Sciatic nerve (tissue), 2 donors: ENCODE data around the gene KLK7. TPM values are rescaled to one million over a fixed set of nuclear protein-coding genes. Genes with fewer than 3 reads are reported as not detected.

Experiments used
- ATAC-seq: fragments of 200-7000 bp; cut with Tn5 transposase; one replicate; pipeline ENCODE4 v1.9.1; 2020; ENCODE audit warnings: mild to moderate bottlenecking, moderate library complexity
- DNase-seq: peaks from one replicate; pipeline ENCODE4 v3.0.0-alpha.2; 2020; ENCODE audit warnings: low spot score
- intact Hi-C: fragments of 100-400 bp; cut with DNase I; formaldehyde crosslinking; loops from one replicate; pipeline ENCODE4 v1.14.2; 2022
- total RNA-seq: library from RNA; stranded (reverse); fragmentation: NEBNext Ultra II Directional; extraction: Animal tissue kit (Norgen Biotek cat#: 25700); gene quantifications from one replicate; pipeline ENCODE4 v1.2.1, GENCODE V29; 2021
- donor health status: DM: no; HTN: no; CAD: no.
- donor health status: DM: no; HTN: no; CAD: no.

KLK7 gene
- total RNA-seq = 5.5 TPM

GRCh38 chr19:50983625-50984292 lies at the start of gene KLK7:
Gene KLK7 (minus strand): TSS chr19:50983917. CDS start chr19:50982399, 1,518 bp downstream.
- DNase-seq (peak; percentile 12), ATAC-seq (no peak)
- intact Hi-C loops = no loop called here

GRCh38 chr19:51031880-51032225 lies 48.1 kb upstream of the KLK7 start:
- DNase-seq = no peak
- intact Hi-C loops = no loop called here
- no peak for ATAC-seq

GRCh38 chr19:51031220-51031879 lies 47.6 kb upstream of the KLK7 start:
- DNase-seq (no peak), ATAC-seq (no peak)
- intact Hi-C loops = no loop called here

GRCh38 chr19:51030631-51031030 lies 46.9 kb upstream of the KLK7 start:
- DNase-seq = no peak
- ATAC-seq = no peak
- intact Hi-C loops = no loop called here

- ATAC-seq = no peak
- DNase-seq = no peak
Measured at GRCh38 chr19:51029718-51030117, 46.0 kb upstream of the KLK7 start.

GRCh38 chr19:51027873-51028272 lies 44.2 kb upstream of the KLK7 start:
- ATAC-seq (no peak), DNase-seq (no peak)
- intact Hi-C loops = no loop called here

More at GRCh38 chr19:51029718-51030117, 46.0 kb upstream of the KLK7 start:
- intact Hi-C loops = no loop called here

GRCh38 chr19:51027126-51027806 lies 43.5 kb upstream of the KLK7 start:
- DNase-seq (no peak), ATAC-seq (peak; percentile 13)
- intact Hi-C loops = no loop called here

- intact Hi-C loops = no loop called here
- DNase-seq (no peak), ATAC-seq (no peak)
Measured at GRCh38 chr19:51026554-51026831, 42.8 kb upstream of the KLK7 start, which contains the start of gene KLK11. Gene KLK11 (minus strand): TSS chr19:51026616. CDS start chr19:51025631, 985 bp downstream.

GRCh38 chr19:51025809-51026553 lies 42.3 kb upstream of the KLK7 start:
- no peak for DNase-seq
- intact Hi-C loops = no loop called here
- no peak for ATAC-seq

GRCh38 chr19:51025401-51025800 lies 41.7 kb upstream of the KLK7 start:
- intact Hi-C loops = no loop called here
- DNase-seq (no peak), ATAC-seq (no peak)

- ATAC-seq (no peak), DNase-seq (no peak)
- intact Hi-C loops = no loop called here
Measured at GRCh38 chr19:51024924-51025323, 41.2 kb upstream of the KLK7 start.

GRCh38 chr19:51023946-51024345 lies 40.2 kb upstream of the KLK7 start:
- intact Hi-C loops = no loop called here
- ATAC-seq (no peak), DNase-seq (no peak)

- ATAC-seq (no peak), DNase-seq (no peak)
- intact Hi-C loops = no loop called here
Measured at GRCh38 chr19:51022526-51022925, 38.8 kb upstream of the KLK7 start.

- DNase-seq = no peak
- peak; percentile 15 for ATAC-seq
- intact Hi-C loops = loop anchor here (2.0 kb wide), 1 partner anchor 78 kb away; no protein-coding TSS in a partner anchor
Measured at GRCh38 chr19:51020988-51021651, 37.4 kb upstream of the KLK7 start.

- ATAC-seq (no peak), DNase-seq (no peak)
- intact Hi-C loops = no loop called here
Measured at GRCh38 chr19:51019544-51019925, 35.8 kb upstream of the KLK7 start, which contains the start of gene KLK10. Gene KLK10 (minus strand): TSS chr19:51019709. CDS start chr19:51019130, 579 bp downstream.

- peak; percentile 77 for ATAC-seq
- intact Hi-C loops = no loop called here
- DNase-seq = no peak
Measured at GRCh38 chr19:51018745-51019543, 35.2 kb upstream of the KLK7 start.

GRCh38 chr19:51016798-51017683 lies 33.3 kb upstream of the KLK7 start:
- DNase-seq = peak; percentile 80
- intact Hi-C loops = no loop called here
- peak; percentile 64 for ATAC-seq
